ENCODE data around the gene ARFRP1.

ARFRP1 gene

DNA sequence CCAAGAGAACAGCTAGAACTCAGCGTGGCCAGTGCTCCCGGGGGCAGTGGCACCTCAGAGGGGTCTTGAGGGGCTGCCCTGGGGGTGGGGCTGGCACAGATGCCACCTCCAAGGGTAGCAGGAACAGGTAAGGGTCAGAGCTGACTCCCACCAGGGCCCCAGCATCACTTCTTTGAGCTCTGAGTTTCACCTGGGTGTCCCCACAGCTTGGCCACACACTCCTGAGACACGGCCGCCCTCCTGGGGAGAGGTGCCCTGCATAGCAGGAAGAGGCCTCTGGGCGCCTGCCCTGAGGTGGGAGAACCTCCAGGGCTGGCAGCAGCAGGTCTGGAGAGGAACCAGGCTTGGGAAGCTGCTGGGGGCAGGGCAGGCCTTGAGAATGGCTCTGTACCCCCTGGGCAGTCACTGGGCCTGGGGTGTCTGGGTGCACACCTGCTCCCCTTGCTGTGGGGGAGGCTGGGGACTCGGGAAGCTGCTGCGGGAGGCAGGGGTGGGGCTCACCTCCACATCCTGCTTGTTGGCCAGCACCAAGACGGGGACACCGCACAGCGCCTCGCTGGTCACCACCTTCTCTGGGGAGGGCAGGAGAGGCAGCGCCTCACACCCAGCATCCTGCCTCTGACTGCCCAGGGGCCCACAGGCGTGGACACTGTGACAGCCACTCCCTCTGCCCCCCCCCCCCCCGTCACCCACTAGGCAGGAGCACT is 6.3 kb downstream of the ARFRP1 start:
- DNase-seq (ENCODE audit: low read depth in 2 of 2), result no peak

DNA sequence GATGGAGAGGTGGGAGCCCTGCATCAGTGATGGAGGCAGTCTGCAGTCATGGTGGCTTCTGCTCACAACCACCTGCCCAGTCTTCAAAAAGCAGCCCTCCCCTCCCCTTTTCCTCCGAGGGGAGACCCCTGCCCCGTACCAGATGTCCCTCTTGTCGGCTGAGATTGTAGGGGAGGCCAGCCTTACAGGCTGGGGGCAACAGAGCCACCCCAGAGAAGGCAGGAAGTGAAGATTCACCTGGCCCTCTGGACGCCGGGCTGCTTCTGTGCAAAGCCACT is 6.8 kb downstream of the ARFRP1 start:
- no peak for DNase-seq (ENCODE audit: low read depth in 2 of 2)

DNA sequence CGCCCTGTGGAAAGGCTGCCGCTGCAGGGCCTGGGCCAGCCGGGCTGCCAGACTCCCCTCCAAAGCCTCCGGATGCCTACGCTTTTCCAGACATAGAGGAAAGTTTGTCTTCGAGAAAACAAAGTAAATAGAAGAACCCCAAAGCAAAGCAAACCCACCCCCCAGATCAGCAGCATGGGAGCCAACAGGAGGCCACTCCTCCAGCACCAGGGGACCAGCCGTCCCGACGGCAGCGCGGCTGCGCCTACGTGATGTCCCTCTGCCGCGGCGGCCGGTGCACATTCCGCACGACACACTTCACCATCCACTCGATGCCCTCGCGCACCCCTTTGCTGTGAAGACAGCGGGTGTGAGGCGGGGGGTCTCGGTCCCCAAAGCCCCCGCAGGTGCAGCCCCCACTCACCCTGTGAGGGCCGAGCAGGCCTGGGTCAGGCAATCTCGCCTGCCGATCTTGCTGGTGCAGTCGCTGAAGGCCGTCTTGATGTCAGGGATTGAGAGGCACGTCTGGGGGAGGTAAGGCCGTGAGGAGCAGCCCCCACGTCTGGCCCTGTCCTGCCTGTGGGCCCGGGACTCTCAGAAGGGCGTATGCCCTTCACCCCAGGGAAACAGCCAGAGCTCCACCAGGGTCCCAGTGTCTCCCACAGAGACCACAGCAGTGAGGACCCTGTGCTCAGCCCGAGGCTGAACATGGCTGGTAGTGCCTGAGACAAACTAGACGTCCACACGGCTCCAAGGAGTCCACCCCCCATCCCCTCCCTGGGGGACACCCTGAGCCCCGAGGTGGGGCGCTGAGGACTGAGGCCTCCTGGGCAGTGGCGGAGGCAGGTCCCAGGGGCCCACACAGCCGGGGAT is 7.4 kb downstream of the ARFRP1 start:
- no peak for DNase-seq (ENCODE audit: low read depth in 2 of 2)

DNA sequence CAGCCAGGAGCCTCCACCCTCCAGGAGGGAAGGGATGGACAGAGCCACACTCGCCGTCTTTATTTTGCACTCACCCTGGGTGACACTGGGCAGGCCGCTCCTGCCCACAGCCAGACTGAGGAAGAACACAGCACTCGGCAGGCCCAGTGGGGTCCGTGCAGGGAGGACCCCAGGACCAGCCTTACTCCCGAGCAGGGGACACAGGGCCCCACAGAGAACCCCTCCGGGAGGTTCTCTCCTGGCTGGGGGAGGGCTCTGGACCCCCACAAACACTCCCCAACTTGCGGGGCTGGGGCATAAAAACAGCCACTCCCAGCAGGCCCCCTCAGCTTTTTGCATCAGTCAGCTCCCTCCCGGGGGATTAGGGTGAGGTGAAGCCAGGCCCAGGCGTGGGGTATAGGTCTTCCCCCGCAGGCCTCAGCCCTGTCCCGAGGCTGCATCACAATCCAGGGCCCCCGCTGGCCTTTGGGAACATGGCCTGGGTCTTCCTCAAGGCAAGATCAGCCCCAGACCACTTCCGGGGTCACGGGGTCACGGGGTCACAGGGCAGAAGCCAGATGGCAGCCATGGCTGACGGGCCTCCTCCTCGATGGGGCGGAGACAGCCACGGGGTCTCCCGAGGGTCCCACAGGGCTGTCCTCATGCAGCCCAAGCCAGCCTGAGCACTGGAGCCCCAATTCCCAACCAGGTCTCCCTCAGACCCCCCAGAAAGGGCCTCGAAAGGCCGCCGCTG is 8.1 kb downstream of the ARFRP1 start:
- DNase-seq (ENCODE audit: low read depth in 2 of 2), result no peak

DNA sequence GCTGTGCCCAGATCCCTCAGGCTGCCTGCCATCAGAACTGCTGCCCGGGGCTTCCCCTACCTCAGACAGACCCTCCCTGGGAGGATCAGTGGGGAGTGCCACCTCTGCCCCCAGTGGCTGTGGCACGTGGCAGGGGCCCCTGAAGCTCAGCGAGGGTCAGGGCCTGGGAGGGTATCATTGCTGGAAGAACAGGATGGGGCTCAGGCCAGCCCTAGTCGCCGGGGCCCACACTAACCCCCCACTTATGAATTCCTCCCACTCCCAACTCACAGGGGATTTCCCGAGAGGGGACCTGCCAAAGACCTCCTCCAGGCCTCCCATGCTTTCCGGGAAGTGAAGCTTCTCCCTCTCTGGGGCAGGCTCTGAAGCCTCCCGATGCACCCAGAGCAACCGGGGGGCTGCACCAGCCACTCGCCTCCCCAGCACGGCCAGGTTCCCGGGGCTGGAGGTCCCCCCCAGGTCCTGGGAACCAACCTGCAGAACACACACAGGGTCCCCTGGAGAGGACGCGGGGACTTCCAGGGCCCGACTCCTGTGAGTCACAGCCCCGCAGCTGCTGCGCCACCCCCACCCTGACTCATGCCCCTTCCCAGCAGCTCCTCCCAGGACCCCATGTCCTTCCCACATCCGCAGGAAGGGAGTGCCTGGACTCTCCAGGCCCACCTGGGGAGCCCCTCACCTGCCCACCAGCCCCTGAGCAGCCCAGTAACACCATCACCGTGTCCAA is 8.9 kb downstream of the ARFRP1 start:
- DNase-seq (ENCODE audit: low read depth in 2 of 2), result peak in 1 of 2 donors; percentile 32

DNA sequence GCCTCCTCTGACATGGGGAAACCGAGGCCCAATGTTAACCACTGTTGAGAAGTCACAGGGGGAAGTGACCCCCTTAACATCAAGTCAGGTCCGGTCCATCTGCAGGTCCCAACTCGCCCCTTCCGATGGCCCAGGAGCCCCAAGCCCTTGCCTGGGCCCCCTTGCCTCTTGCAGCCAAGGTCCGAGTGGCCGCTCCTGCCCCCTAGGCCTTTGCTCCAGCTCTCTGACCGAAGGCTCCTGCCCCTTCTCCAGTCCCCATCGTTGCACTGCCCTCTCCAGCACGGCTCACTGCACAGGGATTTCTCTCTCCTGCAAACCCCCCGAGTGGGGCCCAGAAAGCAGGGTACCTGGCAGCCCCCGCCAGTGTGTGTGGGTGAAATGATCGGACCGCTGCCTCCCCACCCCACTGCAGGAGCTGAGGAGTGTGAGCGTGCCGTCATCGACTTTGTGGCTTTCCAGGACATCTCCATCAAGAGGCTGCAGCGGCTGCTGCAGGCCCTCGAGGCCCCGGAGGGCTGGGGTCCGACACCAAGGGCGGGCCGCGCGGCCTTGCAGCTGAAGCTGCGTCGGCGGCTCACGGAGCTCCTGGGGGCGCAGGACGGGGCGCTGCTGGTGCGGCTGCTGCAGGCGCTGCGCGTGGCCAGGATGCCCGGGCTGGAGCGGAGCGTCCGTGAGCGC is 9.8 kb downstream of the ARFRP1 start:
- no peak for DNase-seq (ENCODE audit: low read depth in 2 of 2)

DNA sequence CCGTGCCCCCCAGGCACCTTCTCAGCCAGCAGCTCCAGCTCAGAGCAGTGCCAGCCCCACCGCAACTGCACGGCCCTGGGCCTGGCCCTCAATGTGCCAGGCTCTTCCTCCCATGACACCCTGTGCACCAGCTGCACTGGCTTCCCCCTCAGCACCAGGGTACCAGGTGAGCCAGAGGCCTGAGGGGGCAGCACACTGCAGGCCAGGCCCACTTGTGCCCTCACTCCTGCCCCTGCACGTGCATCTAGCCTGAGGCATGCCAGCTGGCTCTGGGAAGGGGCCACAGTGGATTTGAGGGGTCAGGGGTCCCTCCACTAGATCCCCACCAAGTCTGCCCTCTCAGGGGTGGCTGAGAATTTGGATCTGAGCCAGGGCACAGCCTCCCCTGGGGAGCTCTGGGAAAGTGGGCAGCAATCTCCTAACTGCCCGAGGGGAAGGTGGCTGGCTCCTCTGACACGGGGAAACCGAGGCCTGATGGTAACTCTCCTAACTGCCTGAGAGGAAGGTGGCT is 10.4 kb downstream of the ARFRP1 start:
- no peak for DNase-seq (ENCODE audit: low read depth in 2 of 2)

DNA sequence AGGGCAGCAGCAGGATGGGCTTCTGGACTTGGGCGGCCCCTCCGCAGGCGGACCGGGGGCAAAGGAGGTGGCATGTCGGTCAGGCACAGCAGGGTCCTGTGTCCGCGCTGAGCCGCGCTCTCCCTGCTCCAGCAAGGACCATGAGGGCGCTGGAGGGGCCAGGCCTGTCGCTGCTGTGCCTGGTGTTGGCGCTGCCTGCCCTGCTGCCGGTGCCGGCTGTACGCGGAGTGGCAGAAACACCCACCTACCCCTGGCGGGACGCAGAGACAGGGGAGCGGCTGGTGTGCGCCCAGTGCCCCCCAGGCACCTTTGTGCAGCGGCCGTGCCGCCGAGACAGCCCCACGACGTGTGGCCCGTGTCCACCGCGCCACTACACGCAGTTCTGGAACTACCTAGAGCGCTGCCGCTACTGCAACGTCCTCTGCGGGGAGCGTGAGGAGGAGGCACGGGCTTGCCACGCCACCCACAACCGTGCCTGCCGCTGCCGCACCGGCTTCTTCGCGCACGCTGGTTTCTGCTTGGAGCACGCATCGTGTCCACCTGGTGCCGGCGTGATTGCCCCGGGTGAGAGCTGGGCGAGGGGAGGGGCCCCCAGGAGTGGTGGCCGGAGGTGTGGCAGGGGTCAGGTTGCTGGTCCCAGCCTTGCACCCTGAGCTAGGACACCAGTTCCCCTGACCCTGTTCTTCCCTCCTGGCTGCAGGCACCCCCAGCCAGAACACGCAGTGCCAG is 11.0 kb downstream of the ARFRP1 start, which contains the start of gene TNFRSF6B:
Gene TNFRSF6B (plus strand): TSS at position 25 of the 729 bp plus-strand sequence. CDS start 116 bp downstream, at position 141.
- DNase-seq (ENCODE audit: low read depth in 2 of 2), result no peak

DNA sequence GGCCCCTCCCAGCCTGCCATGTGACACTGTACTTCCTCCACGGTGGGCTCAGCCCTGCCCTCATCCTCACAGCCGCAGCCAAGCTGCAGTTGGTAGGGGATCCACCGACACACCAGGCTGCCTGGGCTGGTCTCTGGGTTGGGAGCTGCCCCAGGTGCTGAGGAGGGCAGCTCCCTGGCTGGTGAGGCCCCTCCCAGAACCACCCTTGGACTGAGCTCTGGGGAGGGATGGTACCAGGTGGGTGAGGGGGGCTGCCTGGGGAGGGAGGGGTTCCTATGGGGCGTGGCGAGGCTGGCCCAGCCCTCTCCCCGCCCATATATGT is 11.5 kb downstream of the ARFRP1 start:
- no peak for DNase-seq (ENCODE audit: low read depth in 2 of 2)

DNA sequence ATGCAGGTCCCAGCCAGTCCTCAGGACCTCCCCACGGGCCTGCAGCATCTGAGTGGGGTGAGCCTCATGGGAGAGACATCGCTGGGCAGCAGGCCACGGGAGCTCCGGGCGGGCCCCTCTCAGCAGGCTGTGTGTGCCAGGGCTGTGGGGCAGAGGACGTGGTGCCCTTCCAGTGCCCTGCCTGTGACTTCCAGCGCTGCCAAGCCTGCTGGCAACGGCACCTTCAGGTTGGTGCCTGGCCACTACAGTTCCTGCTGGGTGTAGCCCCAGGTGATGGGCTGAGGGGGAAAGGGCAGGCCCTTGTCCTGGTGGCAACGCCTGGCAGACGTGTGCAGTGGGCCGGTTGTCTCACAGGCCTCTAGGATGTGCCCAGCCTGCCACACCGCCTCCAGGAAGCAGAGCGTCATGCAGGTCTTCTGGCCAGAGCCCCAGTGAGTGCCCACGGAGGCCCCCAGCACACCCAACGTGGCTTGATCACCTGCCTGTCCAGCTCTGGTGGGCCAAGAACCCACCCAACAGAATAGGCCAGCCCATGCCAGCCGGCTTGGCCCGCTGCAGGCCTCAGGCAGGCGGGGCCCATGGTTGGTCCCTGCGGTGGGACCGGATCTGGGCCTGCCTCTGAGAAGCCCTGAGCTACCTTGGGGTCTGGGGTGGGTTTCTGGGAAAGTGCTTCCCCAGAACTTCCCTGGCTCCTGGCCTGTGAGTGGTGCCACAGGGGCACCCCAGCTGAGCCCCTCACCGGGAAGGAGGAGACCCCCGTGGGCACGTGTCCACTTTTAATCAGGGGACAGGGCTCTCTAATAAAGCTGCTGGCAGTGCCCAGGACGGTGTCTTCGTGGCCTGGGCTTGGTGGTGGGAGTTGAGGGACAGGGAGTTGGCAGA is 12.1 kb downstream of the ARFRP1 start:
- no peak for DNase-seq (ENCODE audit: low read depth in 2 of 2)

DNA sequence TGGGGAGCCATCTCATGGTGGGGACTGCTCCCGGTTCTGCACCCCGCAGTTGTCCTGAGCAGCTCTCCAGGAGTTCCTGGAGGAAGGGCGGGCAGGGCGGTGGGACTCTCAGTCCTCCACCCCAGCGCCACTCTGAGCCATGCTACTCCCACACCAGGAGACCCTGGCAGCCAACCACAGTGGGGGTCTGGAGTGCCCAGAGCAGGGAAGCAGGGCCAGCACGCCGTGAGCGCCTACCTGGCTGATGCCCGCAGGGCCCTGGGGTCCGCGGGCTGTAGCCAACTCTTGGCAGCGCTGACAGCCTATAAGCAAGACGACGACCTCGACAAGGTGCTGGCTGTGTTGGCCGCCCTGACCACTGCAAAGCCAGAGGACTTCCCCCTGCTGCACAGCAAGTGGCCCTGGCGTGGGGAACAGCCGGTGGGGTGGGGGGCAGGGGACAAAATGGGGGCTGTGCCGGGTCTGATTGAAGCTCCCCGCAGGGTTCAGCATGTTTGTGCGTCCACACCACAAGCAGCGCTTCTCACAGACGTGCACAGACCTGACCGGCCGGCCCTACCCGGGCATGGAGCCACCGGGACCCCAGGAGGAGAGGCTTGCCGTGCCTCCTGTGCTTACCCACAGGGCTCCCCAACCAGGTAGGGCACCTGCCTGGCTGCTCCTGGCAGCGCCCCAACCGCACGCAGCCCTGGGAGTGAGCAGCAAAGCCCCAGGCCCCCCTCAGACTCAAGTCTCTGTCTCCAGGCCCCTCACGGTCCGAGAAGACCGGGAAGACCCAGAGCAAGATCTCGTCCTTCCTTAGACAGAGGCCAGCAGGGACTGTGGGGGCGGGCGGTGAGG is 13.0 kb downstream of the ARFRP1 start:
- no peak for DNase-seq (ENCODE audit: low read depth in 2 of 2)

DNA sequence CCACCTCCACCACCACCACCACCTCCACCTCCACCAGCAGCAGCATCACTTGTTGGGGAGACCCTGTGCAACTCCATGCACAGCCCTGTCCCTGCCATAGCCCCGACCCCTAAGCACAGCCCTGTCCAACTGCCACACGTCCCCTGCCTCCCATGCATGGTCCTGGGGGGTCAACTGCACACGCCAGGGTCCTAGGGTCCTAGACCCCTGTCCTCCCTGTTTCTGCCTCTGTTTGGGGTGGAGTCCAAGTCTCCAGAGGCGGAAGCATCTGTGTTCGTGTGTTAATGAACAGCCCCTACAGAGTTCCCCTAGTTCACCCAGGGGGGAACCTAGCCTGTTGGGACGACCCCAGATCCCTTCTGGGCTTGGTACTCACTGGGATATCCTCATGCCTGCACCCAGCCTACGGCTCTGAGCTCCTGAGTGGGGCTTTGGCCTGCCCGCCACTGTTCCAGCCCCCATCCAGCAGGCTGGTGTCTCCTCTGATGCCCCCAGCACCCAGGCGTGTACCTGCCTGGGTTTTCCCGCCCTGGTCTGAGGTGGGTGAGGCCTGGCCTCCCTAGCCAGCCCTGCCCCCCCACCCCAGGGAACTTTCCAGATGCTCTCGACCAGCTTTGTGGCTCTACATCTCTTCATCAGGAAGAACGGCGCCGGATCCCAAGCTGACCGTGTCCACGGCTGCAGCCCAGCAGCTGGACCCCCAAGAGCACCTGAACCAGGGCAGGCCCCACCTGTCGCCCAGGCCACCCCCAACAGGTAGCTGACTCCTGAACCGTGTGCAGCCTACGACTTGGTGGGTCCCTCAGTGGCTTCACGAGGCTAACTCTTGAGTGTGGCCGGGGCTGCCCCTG is 13.8 kb downstream of the ARFRP1 start:
- DNase-seq (ENCODE audit: low read depth in 2 of 2), result no peak

DNA sequence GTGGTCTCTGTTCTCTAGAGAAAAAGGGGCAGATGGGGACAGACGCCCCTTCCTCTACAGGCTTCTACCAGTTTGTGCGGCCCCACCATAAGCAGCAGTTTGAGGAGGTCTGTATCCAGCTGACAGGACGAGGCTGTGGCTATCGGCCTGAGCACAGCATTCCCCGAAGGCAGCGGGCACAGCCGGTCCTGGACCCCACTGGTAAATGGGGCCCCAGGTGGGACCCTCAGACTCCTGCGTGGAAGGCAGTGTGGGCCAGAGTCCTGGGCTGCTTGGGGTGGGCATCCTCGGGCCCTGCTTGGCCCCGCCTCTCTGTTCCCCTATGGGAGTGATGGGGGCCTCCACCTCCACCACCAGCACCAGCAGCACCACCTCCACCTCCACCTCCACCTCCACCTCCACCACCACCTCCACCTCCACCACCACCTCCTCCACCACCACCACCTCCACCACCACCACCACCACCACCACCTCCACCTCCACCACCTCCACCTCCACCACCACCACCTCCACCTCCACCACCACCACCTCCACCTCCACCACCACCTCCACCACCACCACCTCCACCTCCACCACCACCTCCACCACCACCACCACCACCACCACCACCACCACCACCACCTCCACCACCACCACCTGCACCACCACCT is 14.6 kb downstream of the ARFRP1 start:
- DNase-seq (ENCODE audit: low read depth in 2 of 2), result no peak

DNA sequence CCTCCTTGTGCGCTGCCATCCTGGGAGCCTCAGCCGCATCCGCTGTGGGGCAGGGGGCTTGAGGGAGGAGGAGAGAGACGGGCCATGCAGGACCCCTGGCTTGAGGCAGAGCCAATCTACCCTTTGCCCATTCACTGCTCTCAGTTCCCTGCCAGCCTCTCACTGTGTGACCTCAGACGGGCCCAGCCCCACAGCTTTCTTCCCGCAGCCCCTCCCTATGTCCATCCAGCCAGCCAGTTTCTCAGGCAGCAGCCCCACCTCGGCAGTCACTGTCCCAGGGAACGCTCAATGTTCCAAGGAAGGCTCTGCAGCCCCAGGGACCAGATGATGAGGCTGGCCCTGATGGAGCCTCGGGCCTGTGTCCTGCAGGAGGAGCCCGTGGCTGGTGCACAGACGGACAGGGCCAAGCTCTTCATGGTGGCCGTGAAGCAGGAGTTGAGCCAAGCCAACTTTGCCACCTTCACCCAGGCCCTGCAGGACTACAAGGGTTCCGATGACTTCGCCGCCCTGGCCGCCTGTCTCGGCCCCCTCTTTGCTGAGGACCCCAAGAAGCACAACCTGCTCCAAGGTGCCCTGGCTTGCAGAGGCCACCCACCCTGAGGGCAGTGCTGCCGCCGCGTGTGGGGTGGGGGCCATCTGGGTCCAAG is 15.2 kb downstream of the ARFRP1 start:
- DNase-seq (ENCODE audit: low read depth in 2 of 2), result no peak

DNA sequence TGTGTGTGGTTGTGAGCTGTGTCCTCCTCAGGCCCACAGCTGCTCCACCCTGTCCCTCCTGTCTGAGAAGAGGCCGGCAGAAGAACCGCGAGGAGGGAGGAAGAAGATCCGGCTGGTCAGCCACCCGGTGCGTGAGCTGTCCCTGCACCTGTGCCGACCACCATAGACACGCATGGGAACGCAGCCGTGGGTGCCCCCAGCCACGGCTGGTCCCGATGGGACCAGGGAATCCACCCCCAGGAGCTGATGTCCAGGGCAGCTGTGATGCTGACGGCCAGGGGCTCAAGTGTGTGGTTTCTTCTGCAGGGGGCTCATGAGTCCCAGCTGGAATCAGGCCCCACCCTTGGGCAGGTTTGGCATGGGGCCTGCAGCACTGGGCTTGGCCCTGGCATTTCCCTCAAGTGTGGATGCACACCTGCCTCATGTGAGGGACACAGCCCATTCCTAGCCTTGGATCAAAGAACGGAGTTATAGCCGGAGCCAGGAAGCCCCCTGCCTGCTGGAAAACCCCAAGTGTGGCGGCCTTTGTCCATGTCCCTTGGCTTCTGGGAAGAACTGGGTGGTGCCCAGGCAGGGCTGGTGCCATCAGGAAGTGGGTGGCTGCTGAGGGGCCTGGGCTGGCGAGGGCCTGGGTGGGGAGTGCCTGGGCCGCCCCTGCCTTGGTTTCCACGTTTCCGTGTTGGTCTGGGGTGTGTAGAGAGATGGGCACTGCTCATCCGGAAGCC is 15.9 kb downstream of the ARFRP1 start:
- no peak for DNase-seq (ENCODE audit: low read depth in 2 of 2)
